DOHH2 (cell line): ENCODE results near the gene PBRM1.

ENCODE experiments used
- CTCF ChIP-seq: fragments of 200-600 bp; sonication (generic); IDR thresholded peaks from one replicate; pipeline ENCODE4 v1.5.1; 2014; ENCODE audit warnings: antibody characterized with exemption, mild to moderate bottlenecking, low read depth, low read length; ENCODE audit not compliant: poor library complexity, severe bottlenecking
- EZH2phosphoT487 ChIP-seq: fragments of 200-600 bp; sonication (generic); IDR thresholded peaks from 2 replicates; pipeline ENCODE4 v1.6.1; 2017; ENCODE audit warnings: borderline replicate concordance, mild to moderate bottlenecking, antibody characterized with exemption, low read length, moderate library complexity, mixed read lengths

- no peak for TF ChIP-seq CTCF
- no peak for TF ChIP-seq EZH2phosphoT487
These were observed 25.7 kb downstream of the PBRM1 start for GRCh38 chr3:52660046-52660445.
